NOMO-1 treated with dmso at 0.1 percent for 144 hours (cell line): ENCODE measurements around the gene CDR2L.
A peak's percentile ranks its signal among the peaks of the same experiment; 100 is the strongest.
"Not testable (repeated sequence)": the region's sequence is repeated elsewhere in the genome, so short reads cannot be mapped to it uniquely, and the experiment has no call there.

Experiments used
- DNase-seq: peaks from one replicate; lab custom pipeline; 2025; ENCODE audit not compliant: unreplicated experiment; lab: John Stamatoyannopoulos, UW

The CDR2L gene

GRCh38 chr17:75036643-75037268 lies 49.3 kb downstream of the CDR2L start:
- no peak for DNase-seq

- DNase-seq, result no peak
Observed at GRCh38 chr17:75039238-75039637, 51.8 kb downstream of the CDR2L start.

- no peak for DNase-seq
Observed at GRCh38 chr17:75041656-75042280, 54.3 kb downstream of the CDR2L start.

GRCh38 chr17:75043789-75044188 lies 56.4 kb downstream of the CDR2L start:
- DNase-seq, result not testable (repeated sequence)

GRCh38 chr17:75044716-75045115 lies 57.3 kb downstream of the CDR2L start:
- DNase-seq, result no peak

- not testable (repeated sequence) for DNase-seq
Observed at GRCh38 chr17:75045946-75046406, 58.5 kb downstream of the CDR2L start.

- peak; percentile 95 for DNase-seq
Observed at GRCh38 chr17:75046407-75047289, 59.2 kb downstream of the CDR2L start, which contains the start of the genes ATP5PD and KCTD2. Gene ATP5PD, minus strand, starts transcription at chr17:75046969. Its CDS starts 4,319 bp downstream, at chr17:75042650. Gene KCTD2, plus strand, starts transcription at chr17:75047225. Its CDS starts 26 bp downstream, at chr17:75047251.

- DNase-seq, result no peak
Observed at GRCh38 chr17:75047398-75048098, 60.1 kb downstream of the CDR2L start.

- DNase-seq, result no peak
Observed at GRCh38 chr17:75048249-75048878, 60.9 kb downstream of the CDR2L start.

- no peak for DNase-seq
Observed at GRCh38 chr17:75049057-75049456, 61.6 kb downstream of the CDR2L start.

GRCh38 chr17:75049706-75050105 lies 62.3 kb downstream of the CDR2L start:
- DNase-seq, result no peak

GRCh38 chr17:75051941-75052340 lies 64.5 kb downstream of the CDR2L start:
- DNase-seq, result no peak
